ENCODE results near the gene NUDT13.

Gene NUDT13

GRCh38 chr10:73110345-73110849, at the start of gene NUDT13:
Gene NUDT13 (plus strand): TSS chr10:73110455. CDS start chr10:73114366, 3,911 bp downstream.
- peak in 1 of 2 donors; percentile 5 for DNase-seq (ENCODE audit: extremely low read depth in 1 of 2, low read depth in 1 of 2)

GRCh38 chr10:73060738-73061635, 49.3 kb upstream of the NUDT13 start:
- no peak for DNase-seq (ENCODE audit: extremely low read depth in 1 of 2, low read depth in 1 of 2)

- no peak for DNase-seq (ENCODE audit: extremely low read depth in 1 of 2, low read depth in 1 of 2)
Measured at GRCh38 chr10:73061743-73062142, 48.5 kb upstream of the NUDT13 start.

GRCh38 chr10:73065441-73065840, 44.8 kb upstream of the NUDT13 start:
- no peak for DNase-seq (ENCODE audit: extremely low read depth in 1 of 2, low read depth in 1 of 2)

GRCh38 chr10:73073627-73074026, 36.6 kb upstream of the NUDT13 start:
- no peak for DNase-seq (ENCODE audit: extremely low read depth in 1 of 2, low read depth in 1 of 2)

- no peak for DNase-seq (ENCODE audit: extremely low read depth in 1 of 2, low read depth in 1 of 2)
Measured at GRCh38 chr10:73075829-73076228, 34.4 kb upstream of the NUDT13 start.

GRCh38 chr10:73076360-73077183, 33.7 kb upstream of the NUDT13 start:
- DNase-seq (ENCODE audit: extremely low read depth in 1 of 2, low read depth in 1 of 2): no peak

GRCh38 chr10:73079779-73080541, 30.3 kb upstream of the NUDT13 start:
- no peak for DNase-seq (ENCODE audit: extremely low read depth in 1 of 2, low read depth in 1 of 2)

GRCh38 chr10:73083221-73083620, 27.0 kb upstream of the NUDT13 start:
- DNase-seq (ENCODE audit: extremely low read depth in 1 of 2, low read depth in 1 of 2): no peak

GRCh38 chr10:73084209-73084608, 26.0 kb upstream of the NUDT13 start:
- no peak for DNase-seq (ENCODE audit: extremely low read depth in 1 of 2, low read depth in 1 of 2)

- no peak for DNase-seq (ENCODE audit: extremely low read depth in 1 of 2, low read depth in 1 of 2)
Measured at GRCh38 chr10:73086816-73087215, 23.4 kb upstream of the NUDT13 start.

- no peak for DNase-seq (ENCODE audit: extremely low read depth in 1 of 2, low read depth in 1 of 2)
Measured at GRCh38 chr10:73088304-73088703, 22.0 kb upstream of the NUDT13 start.

GRCh38 chr10:73092830-73093229, 17.4 kb upstream of the NUDT13 start:
- DNase-seq (ENCODE audit: extremely low read depth in 1 of 2, low read depth in 1 of 2): no peak

GRCh38 chr10:73093922-73094850, 16.1 kb upstream of the NUDT13 start:
- DNase-seq (ENCODE audit: extremely low read depth in 1 of 2, low read depth in 1 of 2): no peak

GRCh38 chr10:73094986-73095480, 15.2 kb upstream of the NUDT13 start:
- no peak for DNase-seq (ENCODE audit: extremely low read depth in 1 of 2, low read depth in 1 of 2)

GRCh38 chr10:73095481-73096021, 14.7 kb upstream of the NUDT13 start:
- DNase-seq (ENCODE audit: extremely low read depth in 1 of 2, low read depth in 1 of 2): peak in 1 of 2 donors; percentile 10

- peak; percentile 30 to 52 for DNase-seq (ENCODE audit: extremely low read depth in 1 of 2, low read depth in 1 of 2)
Measured at GRCh38 chr10:73096041-73096448, 14.2 kb upstream of the NUDT13 start.

GRCh38 chr10:73096449-73097304, 13.6 kb upstream of the NUDT13 start, which contains the start of gene P4HA1:
Gene P4HA1 (minus strand): TSS chr10:73096866. CDS start chr10:73074883, 21,983 bp downstream.
- peak; percentile 97 for DNase-seq (ENCODE audit: extremely low read depth in 1 of 2, low read depth in 1 of 2)
